Stomach (tissue), 9 donors: Measurements from ENCODE around the gene PDE4D. TPM values are rescaled to one million over a fixed set of nuclear protein-coding genes. Genes with fewer than 3 reads are reported as not detected.

Experiments used
- DNase-seq, 2 donors: peaks; one replicate each; pipeline versions ENCODE4 v3.0.0 to v3.0.0-alpha.2; 2013 to 2019
- H3K27ac ChIP-seq, 5 donors: fragments of 200-600 bp in 4 of 5; sonication (generic) in 4 of 5; one replicate each; pipeline ENCODE4 v1.5.1; 2013 to 2019; ENCODE audit warnings: mild to moderate bottlenecking in 1 of 5, moderate library complexity in 1 of 5
- H3K27me3 ChIP-seq, 3 donors: fragments of 200-600 bp; sonication (generic); one replicate each; pipeline ENCODE4 v1.5.1; 2017 to 2019; ENCODE audit warnings: mixed run types in 1 of 3
- H3K36me3 ChIP-seq, 4 donors: fragments of 200-600 bp; sonication (generic); 1 replicate in 3 of 4; 2 replicates in 1 of 4; pipeline ENCODE4 v1.5.1; 2016 to 2019
- H3K4me1 ChIP-seq, 4 donors: fragments of 200-600 bp; sonication (generic); one replicate each; pipeline ENCODE4 v1.5.1; 2016 to 2019
- H3K4me3 ChIP-seq, 4 donors: fragments of 200-600 bp; sonication (generic) in 3 of 4; one replicate each; pipeline ENCODE4 v1.5.1; 2016 to 2019; ENCODE audit warnings: mild to moderate bottlenecking in 1 of 4
- H3K9me3 ChIP-seq, 4 donors: fragments of 200-600 bp; sonication (generic); one replicate each; pipeline ENCODE4 v1.5.1; 2016 to 2019
- EP300 ChIP-seq: sonication (generic); formaldehyde crosslinking; IDR thresholded peaks from one replicate; pipeline ENCODE4 v1.6.1; 2017; ENCODE audit warnings: antibody characterized with exemption
- POLR2A ChIP-seq, 4 donors: fragments of 450-650 bp; IDR thresholded peaks; one replicate each; pipeline ENCODE4 v1.6.1; 2016; ENCODE audit warnings: antibody characterized with exemption in 4 of 4, control low read depth in 2 of 4, mild to moderate bottlenecking in 1 of 4, moderate library complexity in 1 of 4
- POLR2AphosphoS5 ChIP-seq, 3 donors: sonication (generic); formaldehyde crosslinking; IDR thresholded peaks; one replicate each; pipeline ENCODE4 v1.6.1; 2016; ENCODE audit warnings: antibody characterized with exemption in 3 of 3
- WGBS, 5 donors: extraction: QIAGEN DNeasy Blood & Tissue Kit in 3 of 5; methylation state at CpG; one replicate each; pipeline versions ENCODE4 v1.1.5 to v1.1.7; 2013 to 2018; 5-methylcytosine and 5-hydroxymethylcytosine counted together
- intact Hi-C: fragments of 100-400 bp; cut with DNase I; formaldehyde crosslinking; loops from one replicate; pipeline ENCODE4 v1.15.1; 2023; ENCODE audit warnings: low total_unique reads
- polyA plus RNA-seq, 3 donors: library from polyadenylated mRNA; stranded (reverse); fragments of 200-250 nt; gene quantifications; one replicate each; pipeline ENCODE4 v1.2.3, GENCODE V29; 2013
- total RNA-seq, 5 donors: library from RNA; depleted of rRNA; stranded (reverse); fragments of >200 nt; gene quantifications; one replicate each; pipeline versions ENCODE4 v1.1.0 to v1.2.3, GENCODE V29; 2014 to 2016
- TF ChIP-seq, protein P1 (sequence below), 7 experiments: fragments of 450-650 bp in 4 of 7; fragments of 200-600 bp in 3 of 7; sonication (generic) in 3 of 7; IDR thresholded peaks; one replicate each; pipeline ENCODE4 v1.5.1; 2016 to 2019; ENCODE audit warnings: antibody characterized with exemption in 7 of 7, control low read depth in 2 of 7, mild to moderate bottlenecking in 1 of 7
- donor health status: healthy with polysubstance abuse.
- donor health status: Bipolar disorder and iron deficiency.
- donor health status: healthy.

Gene PDE4D
- total and polyA plus RNA-seq, 8 donors = 3.1 to 147 (median 97.3) TPM

DNA sequence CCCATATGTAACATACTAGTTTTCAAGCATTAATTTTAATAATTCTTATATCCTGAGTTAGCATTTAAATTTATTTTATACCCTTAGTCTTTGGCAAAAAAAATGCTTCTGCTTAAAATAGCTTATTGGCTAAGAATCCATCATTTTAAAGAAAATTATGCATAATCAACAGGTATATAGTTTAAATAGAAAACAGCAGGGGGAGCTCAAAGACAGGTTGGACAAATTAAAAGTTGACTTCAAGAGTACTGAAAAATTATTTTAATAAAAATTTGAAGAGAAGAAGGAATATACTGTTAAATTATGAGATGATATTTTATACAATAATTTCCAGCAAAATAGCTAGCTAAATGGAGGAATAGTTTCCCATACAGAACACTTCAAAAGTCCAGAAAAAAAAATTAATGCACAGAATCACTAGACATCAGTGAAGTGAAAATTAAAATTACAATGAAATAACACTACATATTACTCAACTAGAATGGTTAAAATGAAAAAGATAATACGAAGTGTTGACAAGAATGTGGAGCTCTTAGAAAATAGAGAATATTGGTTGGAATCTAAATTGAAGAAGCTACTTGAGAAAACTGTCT is 387.1 kb downstream of the PDE4D start:
- no peak overlapping the region for H3K4me3 ChIP-seq
- no peaks in the 10 kb centered on the region for H3K9me3 ChIP-seq
- 46 to 71% (median 64%) methylated on average over 1 of the region's 1 CpG for WGBS, 5 donors
- peaks cover 0 to 2% (median 0%) of the 10 kb centered on the region in 4 donors for H3K4me1 ChIP-seq
- no peak overlapping the region for H3K27ac ChIP-seq
- H3K27me3 ChIP-seq = no peaks in the 10 kb centered on the region
- no peaks in the 10 kb centered on the region for H3K36me3 ChIP-seq
- DNase-seq = peak in 1 of 2 donors; percentile 64
- TF ChIP-seq, protein P1, sequence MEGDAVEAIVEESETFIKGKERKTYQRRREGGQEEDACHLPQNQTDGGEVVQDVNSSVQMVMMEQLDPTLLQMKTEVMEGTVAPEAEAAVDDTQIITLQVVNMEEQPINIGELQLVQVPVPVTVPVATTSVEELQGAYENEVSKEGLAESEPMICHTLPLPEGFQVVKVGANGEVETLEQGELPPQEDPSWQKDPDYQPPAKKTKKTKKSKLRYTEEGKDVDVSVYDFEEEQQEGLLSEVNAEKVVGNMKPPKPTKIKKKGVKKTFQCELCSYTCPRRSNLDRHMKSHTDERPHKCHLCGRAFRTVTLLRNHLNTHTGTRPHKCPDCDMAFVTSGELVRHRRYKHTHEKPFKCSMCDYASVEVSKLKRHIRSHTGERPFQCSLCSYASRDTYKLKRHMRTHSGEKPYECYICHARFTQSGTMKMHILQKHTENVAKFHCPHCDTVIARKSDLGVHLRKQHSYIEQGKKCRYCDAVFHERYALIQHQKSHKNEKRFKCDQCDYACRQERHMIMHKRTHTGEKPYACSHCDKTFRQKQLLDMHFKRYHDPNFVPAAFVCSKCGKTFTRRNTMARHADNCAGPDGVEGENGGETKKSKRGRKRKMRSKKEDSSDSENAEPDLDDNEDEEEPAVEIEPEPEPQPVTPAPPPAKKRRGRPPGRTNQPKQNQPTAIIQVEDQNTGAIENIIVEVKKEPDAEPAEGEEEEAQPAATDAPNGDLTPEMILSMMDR (IDR thresholded peaks at IDR 0.05) = peak in 3 of 7 experiments; percentile 33 to 55 (median 43)
- TF ChIP-seq POLR2A (IDR thresholded peaks at IDR 0.05) = no peak
- intact Hi-C loops = no loop called here

DNA sequence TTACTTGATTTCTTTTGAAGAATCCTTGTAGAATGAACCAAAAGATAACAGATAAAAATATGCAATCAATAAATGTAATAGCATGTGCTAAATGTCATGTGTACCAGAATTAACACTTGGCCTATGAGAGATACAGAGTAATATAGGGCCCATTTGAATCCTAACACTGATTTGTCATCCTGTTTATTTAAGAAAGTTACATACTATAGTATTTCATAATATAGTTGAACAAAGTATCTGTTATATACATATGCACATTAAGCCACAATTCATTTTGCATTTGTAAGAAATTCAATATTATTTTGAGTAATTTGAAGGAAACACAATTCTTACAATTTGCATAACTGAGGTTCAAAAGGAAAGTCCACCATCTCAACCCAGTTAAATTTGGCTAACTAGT is 389.5 kb downstream of the PDE4D start:
- H3K4me1 ChIP-seq = peaks cover 0 to 12% (median 0%) of the 10 kb centered on the region in 4 donors
- H3K9me3 ChIP-seq = no peaks in the 10 kb centered on the region
- H3K4me3 ChIP-seq = no peak overlapping the region
- no peaks in the 10 kb centered on the region for H3K27me3 ChIP-seq
- intact Hi-C loops = no loop called here
- no peak for DNase-seq
- no peak for TF ChIP-seq POLR2A (IDR thresholded peaks at IDR 0.05)
- TF ChIP-seq EP300 = no peak
- TF ChIP-seq, protein P1 (IDR thresholded peaks at IDR 0.05) = no peak
- no peak for TF ChIP-seq POLR2AphosphoS5 (IDR thresholded peaks at IDR 0.05)
- H3K27ac ChIP-seq = no peak overlapping the region
- H3K36me3 ChIP-seq = no peaks in the 10 kb centered on the region

DNA sequence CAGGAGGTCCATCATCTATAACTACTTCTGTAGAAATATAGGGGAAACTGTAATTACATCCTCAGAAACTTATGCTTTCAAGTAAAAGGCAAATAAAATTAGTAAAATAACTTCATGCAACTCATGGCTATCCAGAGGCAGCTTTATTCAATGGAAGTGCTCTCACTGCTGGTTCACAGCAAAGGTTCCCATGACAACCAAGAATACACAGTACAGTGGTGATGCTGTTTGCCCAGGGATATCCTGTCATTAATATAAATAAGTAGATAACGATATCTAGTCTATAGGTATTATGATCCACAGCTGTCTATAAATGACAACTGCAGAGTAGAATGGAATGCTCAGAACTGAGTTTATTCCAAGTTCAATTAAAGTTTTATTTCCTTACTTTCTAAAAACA is 390.3 kb downstream of the PDE4D start:
- Histone ChIP-seq H3K27me3 (no peaks in the 10 kb centered on the region), H3K9me3 (no peaks in the 10 kb centered on the region), H3K27ac (no peak overlapping the region), H3K4me1 (peaks cover 0 to 12% (median 0%) of the 10 kb centered on the region in 4 donors), H3K4me3 (no peak overlapping the region), H3K36me3 (no peaks in the 10 kb centered on the region)
- 54 to 69% (median 63%) methylated on average over 1 of the region's 1 CpG for WGBS, 5 donors
- intact Hi-C loops = no loop called here
- TF ChIP-seq, protein P1 (IDR thresholded peaks at IDR 0.05) = no peak
- TF ChIP-seq POLR2A (IDR thresholded peaks at IDR 0.05) = no peak
- TF ChIP-seq POLR2AphosphoS5 (IDR thresholded peaks at IDR 0.05) = no peak
- no peak for TF ChIP-seq EP300
- DNase-seq = peak in 1 of 2 donors; percentile 30

DNA sequence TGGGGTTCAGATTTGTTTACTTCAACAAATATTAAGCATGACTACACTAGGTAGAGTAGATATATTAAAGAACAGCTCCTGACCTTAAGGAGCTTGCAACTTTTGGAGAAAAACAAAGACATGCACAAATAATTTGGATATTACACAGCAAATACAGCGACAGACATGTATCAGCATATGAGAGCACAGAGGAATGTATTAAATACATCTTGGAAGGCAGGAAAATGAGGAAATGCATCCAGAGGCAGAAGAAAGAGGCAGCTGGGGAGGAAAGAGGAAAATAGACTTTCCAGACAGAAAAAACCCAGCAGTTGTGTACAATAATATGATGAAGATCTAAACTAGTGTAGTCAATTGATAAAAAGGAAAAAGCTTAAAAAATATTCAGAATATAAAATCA is 392.2 kb downstream of the PDE4D start:
- H3K27ac ChIP-seq = no peak overlapping the region
- intact Hi-C loops = no loop called here
- no peaks in the 10 kb centered on the region for H3K9me3 ChIP-seq
- no peaks in the 10 kb centered on the region for H3K36me3 ChIP-seq
- H3K4me1 ChIP-seq = peaks cover 0 to 12% (median 0%) of the 10 kb centered on the region in 4 donors
- TF ChIP-seq POLR2AphosphoS5 (IDR thresholded peaks at IDR 0.05) (no peak), POLR2A (IDR thresholded peaks at IDR 0.05) (no peak), EP300 (no peak)
- TF ChIP-seq, protein P1 (IDR thresholded peaks at IDR 0.05) = no peak
- no peak overlapping the region for H3K4me3 ChIP-seq
- DNase-seq = no peak
- WGBS, 5 donors = 65 to 76% (median 72%) methylated on average over 1 of the region's 1 CpG
- H3K27me3 ChIP-seq = no peaks in the 10 kb centered on the region
